DOHH2 (cell line): Measurements from ENCODE around the gene KAT6B.

Source experiments
- H3F3A ChIP-seq: fragments of 200-600 bp; sonication (generic), shearing (Covaris generic); 2 replicates; pipeline ENCODE4 v1.6.0; 2016; ENCODE audit warnings: antibody characterized with exemption, mild to moderate bottlenecking; ENCODE audit not compliant: control insufficient read depth, insufficient read depth
- H3K27ac ChIP-seq: fragments of 200-600 bp; sonication (generic); 2 replicates; pipeline ENCODE4 v1.5.1; 2014; ENCODE audit warnings: low read depth, mild to moderate bottlenecking, low read length, moderate library complexity
- H3K27me3 ChIP-seq: fragments of 200-600 bp; sonication (generic); 2 replicates; pipeline ENCODE4 v1.6.1; 2014; ENCODE audit warnings: mild to moderate bottlenecking, low read length, mixed read lengths; ENCODE audit not compliant: control insufficient read depth
- H3K36me3 ChIP-seq: fragments of 200-600 bp; sonication (generic); 2 replicates; pipeline ENCODE4 v1.6.1; 2014; ENCODE audit warnings: mild to moderate bottlenecking, low read length, moderate library complexity, mixed read lengths; ENCODE audit not compliant: control insufficient read depth
- H3K4me1 ChIP-seq: fragments of 200-600 bp; sonication (generic); 2 replicates; pipeline ENCODE4 v1.6.1; 2014; ENCODE audit warnings: mild to moderate bottlenecking, low read length, mixed read lengths; ENCODE audit not compliant: control insufficient read depth
- H3K4me2 ChIP-seq: fragments of 200-600 bp; sonication (generic); 2 replicates; pipeline ENCODE4 v1.6.0; 2014; ENCODE audit warnings: mild to moderate bottlenecking, low read length, moderate library complexity
- H3K4me3 ChIP-seq: fragments of 200-600 bp; sonication (generic); 2 replicates; pipeline ENCODE4 v1.5.1; 2014; ENCODE audit warnings: mild to moderate bottlenecking, low read length, mixed read lengths
- H3K79me2 ChIP-seq: fragments of 200-600 bp; sonication (generic); 2 replicates; pipeline ENCODE4 v1.6.1; 2014; ENCODE audit warnings: mild to moderate bottlenecking, low read length, mixed read lengths; ENCODE audit not compliant: control insufficient read depth
- H3K9me2 ChIP-seq: fragments of 200-600 bp; sonication (generic); replicated peaks from 2 replicates; pipeline ENCODE4 v1.6.1; 2014; ENCODE audit warnings: mild to moderate bottlenecking, low read length, mixed read lengths; ENCODE audit not compliant: control insufficient read depth
- H3K9me3 ChIP-seq: fragments of 200-600 bp; sonication (generic); 2 replicates; pipeline ENCODE4 v1.6.1; 2014; ENCODE audit warnings: antibody characterized with exemption, low read length, mixed read lengths; ENCODE audit not compliant: control insufficient read depth, insufficient read depth
- H4K20me1 ChIP-seq: fragments of 200-600 bp; sonication (generic); 2 replicates; pipeline ENCODE4 v1.6.0; 2014; ENCODE audit warnings: low read depth, mild to moderate bottlenecking, antibody characterized with exemption, low read length, moderate library complexity; ENCODE audit not compliant: control insufficient read depth, insufficient read depth
- CTCF ChIP-seq: fragments of 200-600 bp; sonication (generic); IDR thresholded peaks from one replicate; pipeline ENCODE4 v1.5.1; 2014; ENCODE audit warnings: antibody characterized with exemption, mild to moderate bottlenecking, low read depth, low read length; ENCODE audit not compliant: poor library complexity, severe bottlenecking
- EZH2phosphoT487 ChIP-seq: fragments of 200-600 bp; sonication (generic); IDR thresholded peaks from 2 replicates; pipeline ENCODE4 v1.6.1; 2017; ENCODE audit warnings: borderline replicate concordance, mild to moderate bottlenecking, antibody characterized with exemption, low read length, moderate library complexity, mixed read lengths

KAT6B gene

GRCh38 chr10:74856940-74857339, 30.5 kb downstream of the KAT6B start:
- Histone ChIP-seq H3K9me2 (no peaks in the 10 kb centered on the region), H4K20me1 (no peaks in the 10 kb centered on the region), H3K9me3 (no peaks in the 10 kb centered on the region), H3K36me3 (peaks cover 14% of the 10 kb centered on the region), H3K27me3 (no peaks in the 10 kb centered on the region), H3K4me3 (no peak overlapping the region), H3K27ac (no peak overlapping the region), H3F3A (peaks cover 16% of the 10 kb centered on the region), H3K4me2 (no peak overlapping the region), H3K4me1 (peaks cover 35% of the 10 kb centered on the region), H3K79me2 (peaks cover 74% of the 10 kb centered on the region)
- TF ChIP-seq EZH2phosphoT487 (no peak), CTCF (no peak)

GRCh38 chr10:74857586-74857985, 31.2 kb downstream of the KAT6B start:
- peaks cover 69% of the 10 kb centered on the region for H3K79me2 ChIP-seq
- no peak overlapping the region for H3K4me3 ChIP-seq
- TF ChIP-seq EZH2phosphoT487 (no peak), CTCF (no peak)

GRCh38 chr10:74859546-74859945, 33.1 kb downstream of the KAT6B start:
- Histone ChIP-seq H3F3A (peaks cover 3% of the 10 kb centered on the region; the same call in 1 of the 2 replicates), H3K79me2 (peaks cover 61% of the 10 kb centered on the region), H3K27me3 (no peaks in the 10 kb centered on the region), H3K9me2 (no peaks in the 10 kb centered on the region), H3K36me3 (peaks cover 12% of the 10 kb centered on the region; the same call in 1 of the 2 replicates), H3K4me2 (no peak overlapping the region), H3K27ac (no peak overlapping the region), H4K20me1 (no peaks in the 10 kb centered on the region), H3K4me3 (no peak overlapping the region), H3K4me1 (peaks cover 10% of the 10 kb centered on the region), H3K9me3 (no peaks in the 10 kb centered on the region)
- TF ChIP-seq EZH2phosphoT487: no peak
- no peak for TF ChIP-seq CTCF

More at GRCh38 chr10:74857586-74857985, 31.2 kb downstream of the KAT6B start:
- Histone ChIP-seq H3K36me3 (peaks cover 14% of the 10 kb centered on the region), H3K9me3 (no peaks in the 10 kb centered on the region), H3K4me1 (peaks cover 28% of the 10 kb centered on the region), H3K27ac (no peak overlapping the region), H3K9me2 (no peaks in the 10 kb centered on the region), H4K20me1 (no peaks in the 10 kb centered on the region), H3K4me2 (no peak overlapping the region), H3K27me3 (no peaks in the 10 kb centered on the region), H3F3A (peaks cover 10% of the 10 kb centered on the region)

- H3K27ac ChIP-seq: no peak overlapping the region
- no peaks in the 10 kb centered on the region for H3K9me3 ChIP-seq
- H3F3A ChIP-seq: 0 out of 2 replicates have a peak, but pooled peaks cover 2% of the 10 kb centered on the region
- H3K79me2 ChIP-seq: peaks cover 39% of the 10 kb centered on the region
- H3K9me2 ChIP-seq: no peaks in the 10 kb centered on the region
- no peak overlapping the region for H3K4me2 ChIP-seq
- TF ChIP-seq EZH2phosphoT487 (no peak), CTCF (no peak)
- H4K20me1 ChIP-seq: no peaks in the 10 kb centered on the region
- no peak overlapping the region for H3K4me3 ChIP-seq
- H3K4me1 ChIP-seq: no peaks in the 10 kb centered on the region; the same call in 1 of the 2 replicates
- H3K27me3 ChIP-seq: no peaks in the 10 kb centered on the region
- H3K36me3 ChIP-seq: no peaks in the 10 kb centered on the region
These were observed 36.2 kb downstream of the KAT6B start for GRCh38 chr10:74862625-74863024.
